HUES64 (cell line): ENCODE measurements around the gene FBXO48.

Source experiments
- H3K27ac ChIP-seq: 2 replicates; pipeline ENCODE4 v1.7.0; 2013; ENCODE audit warnings: low read depth, low read length, inconsistent platforms
- H3K27me3 ChIP-seq: 2 replicates; pipeline ENCODE4 v1.6.1; 2013; ENCODE audit warnings: mild to moderate bottlenecking, low read length; ENCODE audit not compliant: insufficient read depth
- H3K36me3 ChIP-seq: 2 replicates; pipeline ENCODE4 v1.6.1; 2013; ENCODE audit warnings: mild to moderate bottlenecking, low read length; ENCODE audit not compliant: insufficient read depth
- H3K4me1 ChIP-seq: 2 replicates; pipeline ENCODE4 v1.6.1; 2013; ENCODE audit warnings: mild to moderate bottlenecking, low read length, moderate library complexity; ENCODE audit not compliant: insufficient read depth
- H3K4me3 ChIP-seq: 2 replicates; pipeline ENCODE4 v1.5.1; 2013; ENCODE audit warnings: mild to moderate bottlenecking, low read length, moderate library complexity
- H3K9ac ChIP-seq: 2 replicates; pipeline ENCODE4 v1.6.1; 2013; ENCODE audit warnings: mild to moderate bottlenecking, low read depth, low read length
- H3K9me3 ChIP-seq: 2 replicates; pipeline ENCODE4 v1.6.1; 2013; ENCODE audit warnings: low read depth, low read length; ENCODE audit not compliant: insufficient read depth
- WGBS: fragments of 150-250, 120-280 bp; methylation state at CpG from one replicate; pipeline ENCODE4 v1.1.7; 2013; ENCODE audit warnings: missing lambda C conversion rate; 5-methylcytosine and 5-hydroxymethylcytosine counted together

Gene FBXO48

DNA sequence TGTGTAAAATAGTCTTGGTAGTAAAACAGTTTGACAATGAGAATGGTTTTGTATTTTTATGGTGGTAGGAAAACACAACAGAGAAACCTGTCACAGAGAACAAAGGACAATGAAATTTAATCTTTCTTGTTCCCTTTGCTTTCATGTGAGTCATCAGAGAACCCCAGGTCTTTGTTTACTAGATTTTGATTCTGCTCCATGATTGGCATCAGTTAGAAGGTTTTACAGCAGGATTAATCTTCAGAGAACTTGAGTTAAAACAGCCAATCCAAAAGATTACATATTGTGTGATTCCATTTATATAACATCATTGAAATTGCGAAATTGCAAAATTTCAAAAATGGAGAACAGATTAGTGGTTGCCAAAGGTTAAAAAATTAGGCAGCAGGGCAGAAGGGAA lies 2.8 kb upstream of the FBXO48 start:
- Histone ChIP-seq H3K27ac (no peak overlapping the region), H3K4me3 (no peak overlapping the region), H3K27me3 (no peaks in the 10 kb centered on the region), H3K36me3 (no peaks in the 10 kb centered on the region), H3K9ac (no peak overlapping the region), H3K4me1 (peaks cover 13% of the 10 kb centered on the region), H3K9me3 (no peaks in the 10 kb centered on the region)
- WGBS = 100% methylated on average over 1 of the region's 1 CpG

DNA sequence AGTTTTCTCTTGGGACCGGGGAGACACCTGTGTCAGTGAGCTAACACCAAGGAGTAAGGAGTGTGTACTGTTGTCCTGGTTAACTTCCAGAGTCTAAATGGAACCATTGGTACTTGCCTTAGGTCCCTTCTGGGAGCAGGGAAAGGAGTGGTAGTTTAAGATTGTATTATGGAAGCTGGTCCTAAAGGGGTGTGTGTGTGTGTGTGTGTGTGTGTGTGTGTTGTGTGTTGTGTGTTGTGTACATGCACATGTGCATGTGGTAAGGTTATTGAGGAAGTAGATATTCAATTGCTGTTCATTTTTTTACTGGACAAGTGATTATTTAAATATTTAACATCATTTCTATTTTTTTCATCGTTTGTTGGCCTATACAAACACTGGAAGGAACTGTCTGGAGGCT lies 1.7 kb upstream of the FBXO48 start:
- H3K27ac ChIP-seq = no peak overlapping the region
- H3K4me1 ChIP-seq = peaks cover 13% of the 10 kb centered on the region
- peak overlapping the region; percentile 96; the same call in 1 of the 2 replicates for H3K4me3 ChIP-seq
- no peaks in the 10 kb centered on the region for H3K36me3 ChIP-seq
- H3K27me3 ChIP-seq = no peaks in the 10 kb centered on the region
- H3K9ac ChIP-seq = no peak overlapping the region
- no peaks in the 10 kb centered on the region for H3K9me3 ChIP-seq
- 87% methylated on average over 2 of the region's 2 CpGs for WGBS

DNA sequence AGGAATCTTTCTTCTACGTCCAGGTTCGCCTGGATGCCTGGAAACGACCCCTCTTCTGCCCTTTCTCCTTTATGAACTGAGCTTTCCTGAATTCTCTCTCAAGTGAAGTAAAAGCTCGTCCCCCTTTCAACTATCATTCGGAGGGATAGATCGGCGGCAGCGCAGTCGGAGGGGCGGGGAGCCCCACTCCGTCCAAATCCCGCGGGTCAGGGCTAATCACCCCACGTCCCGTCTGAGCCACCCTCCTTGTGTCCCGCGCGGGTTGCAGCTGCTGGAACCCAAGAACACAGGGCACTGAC lies 367 bp downstream of the FBXO48 start:
- Histone ChIP-seq H3K9ac (peak overlapping the region; percentile 76), H3K27ac (peak overlapping the region; percentile 61; the same call in 1 of the 2 replicates), H3K4me1 (peaks cover 13% of the 10 kb centered on the region), H3K36me3 (no peaks in the 10 kb centered on the region), H3K27me3 (no peaks in the 10 kb centered on the region), H3K4me3 (peak overlapping the region; percentile 96), H3K9me3 (no peaks in the 10 kb centered on the region)
- WGBS = under 1% methylated on average over 18 of the region's 18 CpGs

DNA sequence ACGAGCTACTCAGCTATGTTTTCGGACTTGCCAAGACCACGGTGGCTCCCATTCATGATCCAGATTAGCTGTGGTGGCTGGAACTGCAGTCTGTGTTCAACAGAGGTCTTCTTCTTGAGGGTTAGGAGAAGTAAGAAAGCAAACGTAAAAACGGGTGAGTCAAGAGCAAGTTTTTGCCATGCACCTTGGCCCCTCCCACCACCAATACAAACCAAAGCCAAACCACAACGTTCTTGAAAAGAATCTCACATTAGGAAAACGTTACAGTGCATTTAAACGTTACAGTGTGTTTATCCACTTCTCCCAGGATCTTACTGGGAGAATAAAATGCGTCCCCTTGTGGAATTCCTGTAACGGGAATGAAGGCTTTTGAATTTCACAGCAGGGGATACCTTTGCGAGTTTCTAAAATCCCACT lies 725 bp downstream of the FBXO48 start:
- 23% methylated on average over 11 of the region's 11 CpGs for WGBS
- Histone ChIP-seq H3K4me3 (peak overlapping the region; percentile 96), H3K27me3 (no peaks in the 10 kb centered on the region), H3K4me1 (peaks cover 13% of the 10 kb centered on the region), H3K9me3 (no peaks in the 10 kb centered on the region), H3K27ac (no peak overlapping the region), H3K36me3 (no peaks in the 10 kb centered on the region), H3K9ac (peak overlapping the region; percentile 76)

DNA sequence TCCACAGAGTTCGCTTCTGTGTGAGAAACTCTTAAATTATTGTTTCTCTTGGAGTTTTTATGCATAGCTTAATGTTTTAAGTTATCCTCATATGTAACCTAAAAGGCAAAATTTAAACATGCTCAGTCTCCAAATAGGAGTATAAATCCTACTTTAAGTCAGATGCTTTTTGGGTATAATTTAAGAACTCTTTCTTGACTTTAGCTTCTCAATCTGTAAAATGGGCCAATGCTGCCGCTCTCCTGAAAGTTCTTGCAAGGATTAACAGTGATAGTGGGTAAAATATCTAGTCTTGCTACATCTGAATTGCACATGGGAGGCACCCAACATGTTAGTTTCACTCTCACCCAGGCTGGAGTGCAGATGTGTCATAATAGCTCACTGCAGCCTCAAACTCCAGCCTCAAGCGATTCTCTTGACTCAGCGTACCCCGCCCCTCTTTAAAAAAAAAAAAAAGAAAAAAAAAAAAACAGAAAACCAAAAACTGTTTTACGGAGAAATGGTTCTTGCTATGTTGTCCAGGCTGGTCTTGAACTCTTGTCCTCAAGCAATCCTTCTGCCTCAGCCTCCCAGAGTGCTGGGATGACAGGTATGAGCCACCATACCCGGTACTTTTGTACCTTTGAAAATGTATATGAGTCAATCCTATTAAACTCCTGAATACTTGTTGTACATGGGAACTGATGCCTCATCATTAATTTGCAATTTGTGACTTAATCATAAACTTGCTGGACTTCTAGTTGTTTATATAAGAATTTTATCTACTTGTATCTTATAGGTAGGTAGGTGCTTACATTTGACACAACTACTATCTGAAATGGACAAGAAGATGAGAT lies 1.8 kb downstream of the FBXO48 start:
- Histone ChIP-seq H3K27ac (no peak overlapping the region), H3K9me3 (no peaks in the 10 kb centered on the region), H3K9ac (no peak overlapping the region), H3K36me3 (no peaks in the 10 kb centered on the region), H3K27me3 (no peaks in the 10 kb centered on the region), H3K4me3 (no peak overlapping the region), H3K4me1 (peaks cover 13% of the 10 kb centered on the region)
- WGBS = 96% methylated on average over 6 of the region's 7 CpGs

DNA sequence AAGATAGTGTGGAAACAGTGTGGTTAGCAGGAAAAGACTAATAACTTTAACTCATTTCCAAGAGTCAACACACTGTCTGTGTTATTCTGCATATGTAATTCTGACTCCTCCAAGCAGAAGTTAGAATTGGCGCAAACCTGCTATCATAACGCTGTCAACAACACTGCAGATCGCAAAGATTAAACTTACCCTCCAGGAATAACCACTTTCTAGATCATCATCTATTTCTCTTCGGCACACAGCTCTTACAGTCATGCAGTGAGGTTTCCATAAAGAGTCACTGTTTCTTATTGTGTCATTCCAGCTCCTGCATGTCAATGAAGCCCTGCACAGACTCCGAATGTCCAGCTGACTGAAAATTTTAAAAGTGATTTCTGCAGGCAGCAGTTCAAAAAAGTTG lies 2.4 kb downstream of the FBXO48 start:
- 94% methylated on average over 5 of the region's 5 CpGs for WGBS
- Histone ChIP-seq H3K9ac (no peak overlapping the region), H3K27ac (no peak overlapping the region), H3K27me3 (no peaks in the 10 kb centered on the region), H3K9me3 (no peaks in the 10 kb centered on the region), H3K4me1 (peaks cover 11% of the 10 kb centered on the region), H3K4me3 (no peak overlapping the region), H3K36me3 (no peaks in the 10 kb centered on the region)

DNA sequence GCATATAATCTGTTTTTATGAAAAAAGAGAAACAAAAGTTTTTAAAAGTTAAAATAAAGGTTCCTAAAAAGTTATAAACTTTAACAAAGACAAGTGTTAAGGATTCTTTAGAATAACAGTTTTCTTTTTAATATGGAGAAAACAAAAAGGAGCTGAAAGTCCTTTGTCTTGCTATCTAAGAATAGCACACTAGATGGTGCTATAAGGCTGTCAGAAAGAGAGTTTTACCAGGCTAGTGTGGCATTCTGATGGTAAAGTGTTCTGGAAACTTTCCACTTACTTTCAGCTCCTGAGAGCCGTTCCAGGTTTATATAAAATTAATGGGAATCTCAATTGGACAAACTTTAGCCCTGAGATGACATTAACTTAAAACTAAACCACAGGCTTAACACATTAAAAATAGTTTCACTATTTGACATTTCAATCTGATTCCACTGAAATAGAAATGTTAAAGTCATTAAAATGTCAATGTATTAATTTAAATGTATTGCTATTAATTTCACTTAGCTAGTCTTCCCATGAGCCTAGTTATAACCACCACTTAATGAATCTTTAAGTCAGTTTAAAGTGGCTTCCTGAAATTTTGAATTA lies 3.7 kb downstream of the FBXO48 start:
- no peak overlapping the region for H3K4me3 ChIP-seq
- WGBS = 86% methylated on average over 1 of the region's 1 CpG
- no peaks in the 10 kb centered on the region for H3K27me3 ChIP-seq
- no peak overlapping the region for H3K9ac ChIP-seq
- H3K36me3 ChIP-seq = no peaks in the 10 kb centered on the region
- H3K27ac ChIP-seq = no peak overlapping the region
- peaks cover 8% of the 10 kb centered on the region for H3K4me1 ChIP-seq
- no peaks in the 10 kb centered on the region for H3K9me3 ChIP-seq

DNA sequence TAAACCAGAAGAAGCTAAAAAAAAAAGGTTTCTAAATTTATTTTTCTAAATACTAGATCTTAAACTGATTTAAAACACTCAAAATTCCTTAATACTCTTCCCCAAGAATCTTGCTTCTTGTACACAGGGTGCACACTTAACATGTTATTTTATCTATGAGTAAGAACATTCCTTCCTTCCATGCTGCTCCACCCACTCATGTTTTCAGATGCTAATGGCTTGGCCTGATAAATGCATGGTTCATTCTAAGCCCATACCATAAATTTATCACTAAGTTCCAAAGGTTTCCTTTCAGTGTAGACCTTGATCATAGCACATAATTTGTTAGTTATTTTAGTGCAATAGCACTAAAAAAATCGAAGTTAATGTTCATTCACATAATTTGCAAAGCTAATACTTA lies 8.1 kb downstream of the FBXO48 start:
- H3K36me3 ChIP-seq = no peaks in the 10 kb centered on the region
- WGBS = no CpG with 5 or more reads among the region's 1 CpG
- no peak overlapping the region for H3K4me3 ChIP-seq
- H3K9me3 ChIP-seq = no peaks in the 10 kb centered on the region
- H3K9ac ChIP-seq = no peak overlapping the region
- H3K27me3 ChIP-seq = no peaks in the 10 kb centered on the region
- no peak overlapping the region for H3K27ac ChIP-seq
- H3K4me1 ChIP-seq = no peaks in the 10 kb centered on the region

DNA sequence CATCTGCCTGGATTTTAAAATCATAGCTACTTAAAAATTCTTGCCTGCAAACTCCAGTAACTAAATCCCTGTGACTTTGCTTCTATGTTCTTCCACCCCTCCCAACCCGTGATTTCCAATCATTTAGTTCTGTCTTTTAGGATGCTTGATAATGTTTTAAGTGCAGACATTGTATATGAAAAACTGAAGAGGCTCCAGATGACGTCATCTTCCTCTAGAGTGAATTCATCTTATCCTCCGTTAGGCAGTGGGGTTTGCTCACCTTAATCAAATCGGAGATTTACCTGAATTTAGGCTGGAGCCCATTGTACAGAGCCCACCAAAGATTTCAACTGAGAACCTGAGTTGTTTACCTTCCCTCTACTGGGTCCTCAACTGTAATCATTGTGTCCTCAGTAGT lies 10.9 kb downstream of the FBXO48 start:
- Histone ChIP-seq H3K9me3 (no peaks in the 10 kb centered on the region), H3K27ac (no peak overlapping the region), H3K27me3 (no peaks in the 10 kb centered on the region), H3K36me3 (no peaks in the 10 kb centered on the region), H3K9ac (no peak overlapping the region), H3K4me1 (no peaks in the 10 kb centered on the region), H3K4me3 (no peak overlapping the region)
- 91% methylated on average over 4 of the region's 4 CpGs for WGBS

DNA sequence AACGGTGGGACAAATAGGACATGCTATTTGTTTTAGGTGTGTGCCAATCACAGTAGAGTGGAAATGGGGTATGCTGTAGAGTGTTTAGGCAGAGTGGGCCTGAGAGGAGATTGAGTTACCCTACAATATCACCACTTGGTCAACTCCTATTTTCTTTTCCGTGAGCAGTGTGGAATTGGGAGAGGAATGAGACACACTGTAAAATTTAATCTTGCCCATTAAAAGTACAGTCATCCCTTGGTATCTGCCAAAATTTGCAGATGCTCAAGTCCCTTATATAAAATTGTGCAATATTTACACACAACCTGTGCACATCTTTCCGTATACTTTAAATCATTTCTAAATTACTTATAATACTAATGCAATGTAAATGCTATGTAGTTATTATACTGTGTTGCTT lies 12.4 kb downstream of the FBXO48 start:
- Histone ChIP-seq H3K9me3 (no peaks in the 10 kb centered on the region), H3K27me3 (no peaks in the 10 kb centered on the region), H3K4me3 (no peak overlapping the region), H3K4me1 (no peaks in the 10 kb centered on the region), H3K36me3 (no peaks in the 10 kb centered on the region), H3K27ac (no peak overlapping the region), H3K9ac (no peak overlapping the region)
- 98% methylated on average over 1 of the region's 3 CpGs for whole genome bisulfite sequencing

DNA sequence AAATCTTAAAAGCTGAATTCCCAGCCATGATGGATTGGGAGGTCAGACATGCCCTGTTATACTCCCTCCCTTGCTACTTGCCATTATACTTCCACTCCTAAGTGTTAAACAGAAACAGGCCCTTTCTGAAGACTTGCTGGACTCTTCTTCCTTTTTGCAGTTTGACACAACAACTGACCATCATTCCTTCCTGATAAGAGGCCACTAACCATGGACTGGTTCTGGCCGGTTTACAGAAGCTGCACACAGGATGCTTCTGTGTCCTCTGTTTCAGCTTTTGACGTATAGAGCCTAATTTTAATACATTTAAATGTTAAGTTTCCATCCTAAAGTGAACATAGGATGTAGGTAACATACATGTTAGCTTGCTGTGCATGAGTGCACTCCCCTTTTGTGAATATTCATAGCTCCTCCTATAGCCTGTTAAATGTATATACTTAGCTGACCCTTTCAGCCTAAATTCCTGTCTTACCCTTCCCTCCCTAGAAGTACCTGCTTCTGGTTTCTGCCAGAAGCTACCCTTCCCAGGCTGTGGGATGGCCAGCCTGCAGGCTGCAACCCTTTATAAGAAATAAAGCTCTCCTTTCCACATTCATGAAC lies 13.2 kb downstream of the FBXO48 start:
- Histone ChIP-seq H3K4me1 (no peaks in the 10 kb centered on the region), H3K27ac (no peak overlapping the region), H3K9me3 (no peaks in the 10 kb centered on the region), H3K9ac (no peak overlapping the region), H3K4me3 (no peak overlapping the region), H3K27me3 (no peaks in the 10 kb centered on the region), H3K36me3 (no peaks in the 10 kb centered on the region)
- WGBS = 100% methylated on average over 1 of the region's 2 CpGs
